Measurements from ENCODE around the gene NF1.
"Not testable (repeated sequence)": the region's sequence is repeated elsewhere in the genome, so short reads cannot be mapped to it uniquely, and the experiment has no call there.

Gene NF1

GRCh38 chr17:31101943-31102342 is 7.2 kb downstream of the NF1 start:
- Histone ChIP-seq H2AFZ (ENCODE audit: low read depth, low read length, severe bottlenecking) (no peak overlapping the region), H3K4me3 (ENCODE audit: insufficient read depth, low read length, poor library complexity, severe bottlenecking) (no peak overlapping the region), H4K20me1 (ENCODE audit: low read depth, low read length) (no peaks in the 10 kb centered on the region), H3K9me3 (ENCODE audit: insufficient read depth, low read length) (no peaks in the 10 kb centered on the region), H3K9me2 (replicated peaks; ENCODE audit: insufficient read depth, low read length) (no peaks in the 10 kb centered on the region), H3K4me2 (ENCODE audit: low read depth, low read length, poor library complexity, severe bottlenecking) (no peak overlapping the region), H3K9ac (ENCODE audit: low read length) (no peak overlapping the region), H3K27ac (ENCODE audit: low read depth, low read length) (no peak overlapping the region), H3K36me3 (ENCODE audit: low read length) (no peaks in the 10 kb centered on the region), H3K27me3 (ENCODE audit: low read length) (no peaks in the 10 kb centered on the region), H3F3A (ENCODE audit: insufficient read depth) (no peaks in the 10 kb centered on the region), H3K79me2 (ENCODE audit: insufficient read depth, low read length) (peaks cover 34% of the 10 kb centered on the region)
- TF ChIP-seq EZH2phosphoT487 (conservative IDR thresholded peaks at IDR 0.05; ENCODE audit: low read length): no peak
- TF ChIP-seq, protein P1, sequence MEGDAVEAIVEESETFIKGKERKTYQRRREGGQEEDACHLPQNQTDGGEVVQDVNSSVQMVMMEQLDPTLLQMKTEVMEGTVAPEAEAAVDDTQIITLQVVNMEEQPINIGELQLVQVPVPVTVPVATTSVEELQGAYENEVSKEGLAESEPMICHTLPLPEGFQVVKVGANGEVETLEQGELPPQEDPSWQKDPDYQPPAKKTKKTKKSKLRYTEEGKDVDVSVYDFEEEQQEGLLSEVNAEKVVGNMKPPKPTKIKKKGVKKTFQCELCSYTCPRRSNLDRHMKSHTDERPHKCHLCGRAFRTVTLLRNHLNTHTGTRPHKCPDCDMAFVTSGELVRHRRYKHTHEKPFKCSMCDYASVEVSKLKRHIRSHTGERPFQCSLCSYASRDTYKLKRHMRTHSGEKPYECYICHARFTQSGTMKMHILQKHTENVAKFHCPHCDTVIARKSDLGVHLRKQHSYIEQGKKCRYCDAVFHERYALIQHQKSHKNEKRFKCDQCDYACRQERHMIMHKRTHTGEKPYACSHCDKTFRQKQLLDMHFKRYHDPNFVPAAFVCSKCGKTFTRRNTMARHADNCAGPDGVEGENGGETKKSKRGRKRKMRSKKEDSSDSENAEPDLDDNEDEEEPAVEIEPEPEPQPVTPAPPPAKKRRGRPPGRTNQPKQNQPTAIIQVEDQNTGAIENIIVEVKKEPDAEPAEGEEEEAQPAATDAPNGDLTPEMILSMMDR (IDR thresholded peaks at IDR 0.05; ENCODE audit: insufficient read depth, low read length, poor library complexity, severe bottlenecking): no peak

DNA sequence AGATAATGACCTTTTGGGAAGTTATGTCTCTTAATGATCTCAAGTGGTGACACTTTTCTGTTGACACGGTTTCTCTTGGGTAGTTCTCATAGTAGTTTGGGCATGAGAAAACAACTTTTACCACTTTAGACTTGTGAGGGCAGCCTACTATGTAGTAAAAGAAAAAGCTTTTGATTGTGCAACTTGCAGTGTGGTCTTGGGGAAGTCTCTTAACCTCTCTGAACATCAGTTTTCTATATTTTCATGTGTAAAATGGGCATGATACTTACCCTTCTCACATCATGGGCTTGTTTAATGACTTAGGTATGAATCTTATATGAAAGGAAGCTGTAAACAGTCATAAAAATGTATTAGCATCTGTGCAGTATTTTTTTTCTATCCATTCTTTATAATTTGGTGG is 11.2 kb downstream of the NF1 start:
- Histone ChIP-seq H3F3A (ENCODE audit: insufficient read depth) (peaks cover 4% of the 10 kb centered on the region; the same call in 1 of the 2 replicates), H3K4me3 (ENCODE audit: insufficient read depth, low read length, poor library complexity, severe bottlenecking) (no peak overlapping the region), H2AFZ (ENCODE audit: low read depth, low read length, severe bottlenecking) (no peak overlapping the region), H3K9me2 (replicated peaks; ENCODE audit: insufficient read depth, low read length) (no peaks in the 10 kb centered on the region), H3K9me3 (ENCODE audit: insufficient read depth, low read length) (no peaks in the 10 kb centered on the region), H3K9ac (ENCODE audit: low read length) (no peak overlapping the region), H3K79me2 (ENCODE audit: insufficient read depth, low read length) (peaks cover 24% of the 10 kb centered on the region), H3K4me2 (ENCODE audit: low read depth, low read length, poor library complexity, severe bottlenecking) (no peak overlapping the region), H4K20me1 (ENCODE audit: low read depth, low read length) (peaks cover 3% of the 10 kb centered on the region; the same call in 1 of the 2 replicates), H3K36me3 (ENCODE audit: low read length) (no peaks in the 10 kb centered on the region), H3K27me3 (ENCODE audit: low read length) (no peaks in the 10 kb centered on the region), H3K27ac (ENCODE audit: low read depth, low read length) (no peak overlapping the region)
- TF ChIP-seq EZH2phosphoT487 (conservative IDR thresholded peaks at IDR 0.05; ENCODE audit: low read length): no peak
- TF ChIP-seq, protein P1 (IDR thresholded peaks at IDR 0.05; ENCODE audit: insufficient read depth, low read length, poor library complexity, severe bottlenecking): no peak

DNA sequence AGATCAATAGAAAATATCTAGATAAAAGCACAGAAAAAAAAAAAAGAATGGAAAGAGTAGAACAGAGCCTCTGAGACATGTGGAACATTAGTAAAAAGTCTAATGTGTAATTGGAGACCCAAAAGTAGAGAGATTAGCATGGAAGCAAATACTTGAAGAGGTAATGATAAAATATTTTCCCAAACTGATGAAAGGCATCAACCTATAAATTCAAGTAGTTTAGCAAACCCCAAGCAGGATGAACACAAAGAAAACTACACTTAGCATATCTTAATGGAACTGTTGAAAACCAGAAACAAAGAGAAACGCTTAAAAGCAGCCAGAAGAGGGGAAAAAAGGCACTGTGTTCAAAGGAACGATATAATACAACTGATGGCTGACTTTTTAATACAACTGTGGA is 16.4 kb downstream of the NF1 start:
- Histone ChIP-seq H3K79me2 (ENCODE audit: insufficient read depth, low read length) (0 out of 2 replicates have a peak, but pooled peaks cover 9% of the 10 kb centered on the region), H3K4me2 (ENCODE audit: low read depth, low read length, poor library complexity, severe bottlenecking) (no peak overlapping the region), H2AFZ (ENCODE audit: low read depth, low read length, severe bottlenecking) (no peak overlapping the region), H3K9me3 (ENCODE audit: insufficient read depth, low read length) (no peaks in the 10 kb centered on the region), H3K9me2 (replicated peaks; ENCODE audit: insufficient read depth, low read length) (no peaks in the 10 kb centered on the region), H3K4me3 (ENCODE audit: insufficient read depth, low read length, poor library complexity, severe bottlenecking) (no peak overlapping the region), H3F3A (ENCODE audit: insufficient read depth) (peaks cover 9% of the 10 kb centered on the region; the same call in 1 of the 2 replicates), H4K20me1 (ENCODE audit: low read depth, low read length) (peaks cover 7% of the 10 kb centered on the region; the same call in 1 of the 2 replicates), H3K36me3 (ENCODE audit: low read length) (no peaks in the 10 kb centered on the region), H3K27me3 (ENCODE audit: low read length) (no peaks in the 10 kb centered on the region), H3K9ac (ENCODE audit: low read length) (no peak overlapping the region), H3K27ac (ENCODE audit: low read depth, low read length) (no peak overlapping the region)
- TF ChIP-seq EZH2phosphoT487 (conservative IDR thresholded peaks at IDR 0.05; ENCODE audit: low read length): no peak

GRCh38 chr17:31112001-31112661 is 17.4 kb downstream of the NF1 start:
- Histone ChIP-seq H3K9ac (ENCODE audit: low read length) (no peak overlapping the region), H3K9me2 (replicated peaks; ENCODE audit: insufficient read depth, low read length) (no peaks in the 10 kb centered on the region), H3K27ac (ENCODE audit: low read depth, low read length) (no peak overlapping the region), H3K36me3 (ENCODE audit: low read length) (no peaks in the 10 kb centered on the region), H3K79me2 (ENCODE audit: insufficient read depth, low read length) (0 out of 2 replicates have a peak, but pooled peaks cover 4% of the 10 kb centered on the region), H3K9me3 (ENCODE audit: insufficient read depth, low read length) (no peaks in the 10 kb centered on the region), H2AFZ (ENCODE audit: low read depth, low read length, severe bottlenecking) (no peak overlapping the region), H4K20me1 (ENCODE audit: low read depth, low read length) (peaks cover 7% of the 10 kb centered on the region; the same call in 1 of the 2 replicates), H3K27me3 (ENCODE audit: low read length) (no peaks in the 10 kb centered on the region), H3K4me3 (ENCODE audit: insufficient read depth, low read length, poor library complexity, severe bottlenecking) (no peak overlapping the region), H3F3A (ENCODE audit: insufficient read depth) (peaks cover 9% of the 10 kb centered on the region; the same call in 1 of the 2 replicates), H3K4me2 (ENCODE audit: low read depth, low read length, poor library complexity, severe bottlenecking) (no peak overlapping the region)
- no peak for TF ChIP-seq EZH2phosphoT487 (conservative IDR thresholded peaks at IDR 0.05; ENCODE audit: low read length)
- TF ChIP-seq, protein P1 (IDR thresholded peaks at IDR 0.05; ENCODE audit: insufficient read depth, low read length, poor library complexity, severe bottlenecking): no peak

DNA sequence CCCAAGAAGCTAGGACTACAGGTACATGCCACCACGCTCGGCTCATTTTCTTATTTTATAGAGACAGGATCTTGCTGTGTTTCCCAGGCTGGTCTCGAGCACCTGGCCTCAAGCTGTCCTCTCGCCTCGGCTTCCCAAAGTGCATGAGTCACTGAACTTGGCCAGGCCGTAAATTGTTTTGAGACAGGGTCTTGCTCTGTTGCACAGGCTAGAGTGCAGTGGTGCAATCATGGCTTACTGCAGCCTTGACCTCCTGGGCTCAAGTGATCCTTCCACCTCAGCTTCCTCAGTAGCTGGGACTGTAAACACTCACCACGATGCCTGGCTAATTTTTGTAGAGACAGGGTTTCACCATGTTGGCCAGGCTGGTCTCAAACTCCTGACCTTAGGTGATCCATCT is 18.6 kb downstream of the NF1 start:
- H3K9me2 ChIP-seq (replicated peaks; ENCODE audit: insufficient read depth, low read length); H3K4me2 ChIP-seq (ENCODE audit: low read depth, low read length, poor library complexity, severe bottlenecking); H3F3A ChIP-seq (ENCODE audit: insufficient read depth); H3K27ac ChIP-seq (ENCODE audit: low read depth, low read length); H4K20me1 ChIP-seq (ENCODE audit: low read depth, low read length); H3K27me3 ChIP-seq (ENCODE audit: low read length); H3K9ac ChIP-seq (ENCODE audit: low read length); H3K4me3 ChIP-seq (ENCODE audit: insufficient read depth, low read length, poor library complexity, severe bottlenecking); H3K9me3 ChIP-seq (ENCODE audit: insufficient read depth, low read length); H3K79me2 ChIP-seq (ENCODE audit: insufficient read depth, low read length); H2AFZ ChIP-seq (ENCODE audit: low read depth, low read length, severe bottlenecking); H3K36me3 ChIP-seq (ENCODE audit: low read length): not testable (repeated sequence)

All from SU-DHL-6 (cell line).